Measurements from ENCODE around the gene ZNF473. TPM values are rescaled to one million over a fixed set of nuclear protein-coding genes. Genes with fewer than 3 reads are reported as not detected.
"Not testable (repeated sequence)": the region's sequence is repeated elsewhere in the genome, so short reads cannot be mapped to it uniquely, and the experiment has no call there.

The ZNF473 gene
- total and polyA plus RNA-seq, 2 experiments from 2014 or later: 5.0 to 12.5 TPM

- H3F3A ChIP-seq (ENCODE audit: insufficient read depth); H3K4me1 ChIP-seq (ENCODE audit: insufficient read depth); H3K27ac ChIP-seq; H3K4me2 ChIP-seq (ENCODE audit: unreplicated experiment); H3K9ac ChIP-seq; H3K27me3 ChIP-seq (replicated peaks; ENCODE audit: insufficient read depth); H3K4me3 ChIP-seq; H3K9me2 ChIP-seq (ENCODE audit: insufficient read depth); H4K20me1 ChIP-seq (ENCODE audit: insufficient read depth); DNase-seq; H3K79me2 ChIP-seq (ENCODE audit: insufficient read depth); H2AFZ ChIP-seq; H3K9me3 ChIP-seq (ENCODE audit: low read depth); in situ Hi-C loops (cut with MboI); H3K36me3 ChIP-seq (ENCODE audit: low read depth): not testable (repeated sequence)
- WGBS, 2 experiments (ENCODE audit: low coverage in 1 of 2, low lambda C conversion rate in 2 of 2, missing lambda C conversion rate in 2 of 2): 50 to 58% methylated on average over 2 of the region's 2 CpGs
Observed at GRCh38 chr19:50084440-50084839, 58.6 kb downstream of the ZNF473 start.

GRCh38 chr19:50087153-50087552 lies 61.3 kb downstream of the ZNF473 start:
- H3K4me2 ChIP-seq (ENCODE audit: unreplicated experiment); H3K79me2 ChIP-seq (ENCODE audit: insufficient read depth); H4K20me1 ChIP-seq (ENCODE audit: insufficient read depth); H3K9ac ChIP-seq; H3K27ac ChIP-seq; in situ Hi-C loops (cut with MboI); H3K36me3 ChIP-seq (ENCODE audit: low read depth); H3K9me2 ChIP-seq (ENCODE audit: insufficient read depth); H3K27me3 ChIP-seq (replicated peaks; ENCODE audit: insufficient read depth); DNase-seq; H2AFZ ChIP-seq; H3K9me3 ChIP-seq (ENCODE audit: low read depth); H3F3A ChIP-seq (ENCODE audit: insufficient read depth); H3K4me3 ChIP-seq; H3K4me1 ChIP-seq (ENCODE audit: insufficient read depth): not testable (repeated sequence)
- 14 to 49% methylated on average over 2 to 4 of the region's 4 CpGs for WGBS, 2 experiments (ENCODE audit: low coverage in 1 of 2, low lambda C conversion rate in 2 of 2, missing lambda C conversion rate in 2 of 2)

GRCh38 chr19:50090706-50091105 lies 64.9 kb downstream of the ZNF473 start:
- H3K27me3 ChIP-seq (replicated peaks; ENCODE audit: insufficient read depth); H3K27ac ChIP-seq; H3K79me2 ChIP-seq (ENCODE audit: insufficient read depth); in situ Hi-C loops (cut with MboI); H3K9ac ChIP-seq; H3K4me3 ChIP-seq; H3F3A ChIP-seq (ENCODE audit: insufficient read depth); H3K4me1 ChIP-seq (ENCODE audit: insufficient read depth); H2AFZ ChIP-seq; H3K9me2 ChIP-seq (ENCODE audit: insufficient read depth); H3K36me3 ChIP-seq (ENCODE audit: low read depth); H3K9me3 ChIP-seq (ENCODE audit: low read depth); H4K20me1 ChIP-seq (ENCODE audit: insufficient read depth); H3K4me2 ChIP-seq (ENCODE audit: unreplicated experiment): not testable (repeated sequence)
- DNase-seq: peak; percentile 37
- WGBS, 2 experiments (ENCODE audit: low coverage in 1 of 2, low lambda C conversion rate in 2 of 2, missing lambda C conversion rate in 2 of 2): 28 to 30% methylated on average over 10 of the region's 10 CpGs

- H3K27me3 ChIP-seq (replicated peaks; ENCODE audit: insufficient read depth); H3K27ac ChIP-seq; H3K4me2 ChIP-seq (ENCODE audit: unreplicated experiment); H3K4me1 ChIP-seq (ENCODE audit: insufficient read depth); DNase-seq; H3K36me3 ChIP-seq (ENCODE audit: low read depth); H3K9me3 ChIP-seq (ENCODE audit: low read depth); H3K4me3 ChIP-seq; H3K9ac ChIP-seq; in situ Hi-C loops (cut with MboI); H3K79me2 ChIP-seq (ENCODE audit: insufficient read depth); H4K20me1 ChIP-seq (ENCODE audit: insufficient read depth); H3K9me2 ChIP-seq (ENCODE audit: insufficient read depth); H3F3A ChIP-seq (ENCODE audit: insufficient read depth); H2AFZ ChIP-seq: not testable (repeated sequence)
- 42 to 43% methylated on average over 4 to 5 of the region's 9 CpGs for WGBS, 2 experiments (ENCODE audit: low coverage in 1 of 2, low lambda C conversion rate in 2 of 2, missing lambda C conversion rate in 2 of 2)
Observed at GRCh38 chr19:50091786-50092185, 66.0 kb downstream of the ZNF473 start.

- H3K27me3 ChIP-seq (replicated peaks; ENCODE audit: insufficient read depth); H3K27ac ChIP-seq; H3K9ac ChIP-seq; H3K36me3 ChIP-seq (ENCODE audit: low read depth); H3K79me2 ChIP-seq (ENCODE audit: insufficient read depth); H3F3A ChIP-seq (ENCODE audit: insufficient read depth); H3K9me3 ChIP-seq (ENCODE audit: low read depth); H3K4me1 ChIP-seq (ENCODE audit: insufficient read depth); H3K4me2 ChIP-seq (ENCODE audit: unreplicated experiment); H4K20me1 ChIP-seq (ENCODE audit: insufficient read depth); in situ Hi-C loops (cut with MboI); H3K9me2 ChIP-seq (ENCODE audit: insufficient read depth); H2AFZ ChIP-seq; H3K4me3 ChIP-seq; DNase-seq: not testable (repeated sequence)
- no CpG with 5 or more reads among the region's 10 CpGs for WGBS, 2 experiments (ENCODE audit: low coverage in 1 of 2, low lambda C conversion rate in 2 of 2, missing lambda C conversion rate in 2 of 2)
Observed at GRCh38 chr19:50092597-50092996, 66.8 kb downstream of the ZNF473 start.

GRCh38 chr19:50097884-50098283 lies 72.1 kb downstream of the ZNF473 start:
- H3K4me1 ChIP-seq (ENCODE audit: insufficient read depth); H3K9me3 ChIP-seq (ENCODE audit: low read depth); H3K27ac ChIP-seq; H4K20me1 ChIP-seq (ENCODE audit: insufficient read depth); DNase-seq; H3K4me3 ChIP-seq; H3K27me3 ChIP-seq (replicated peaks; ENCODE audit: insufficient read depth); H3K79me2 ChIP-seq (ENCODE audit: insufficient read depth); H3K36me3 ChIP-seq (ENCODE audit: low read depth); H3K4me2 ChIP-seq (ENCODE audit: unreplicated experiment); H3K9me2 ChIP-seq (ENCODE audit: insufficient read depth); in situ Hi-C loops (cut with MboI); H2AFZ ChIP-seq; H3F3A ChIP-seq (ENCODE audit: insufficient read depth); H3K9ac ChIP-seq: not testable (repeated sequence)
- WGBS, 2 experiments (ENCODE audit: low coverage in 1 of 2, low lambda C conversion rate in 2 of 2, missing lambda C conversion rate in 2 of 2): no CpG with 5 or more reads among the region's 13 CpGs

GRCh38 chr19:50098892-50099291 lies 73.1 kb downstream of the ZNF473 start:
- H3K27ac ChIP-seq; H3F3A ChIP-seq (ENCODE audit: insufficient read depth); in situ Hi-C loops (cut with MboI); H3K9me2 ChIP-seq (ENCODE audit: insufficient read depth); H3K27me3 ChIP-seq (replicated peaks; ENCODE audit: insufficient read depth); H2AFZ ChIP-seq; H3K9me3 ChIP-seq (ENCODE audit: low read depth); H4K20me1 ChIP-seq (ENCODE audit: insufficient read depth); H3K36me3 ChIP-seq (ENCODE audit: low read depth); H3K4me2 ChIP-seq (ENCODE audit: unreplicated experiment); H3K4me3 ChIP-seq; H3K79me2 ChIP-seq (ENCODE audit: insufficient read depth); H3K4me1 ChIP-seq (ENCODE audit: insufficient read depth); H3K9ac ChIP-seq; DNase-seq: not testable (repeated sequence)
- WGBS, 2 experiments (ENCODE audit: low coverage in 1 of 2, low lambda C conversion rate in 2 of 2, missing lambda C conversion rate in 2 of 2): 52 to 59% methylated on average over 13 to 14 of the region's 14 CpGs

- DNase-seq; H3K4me2 ChIP-seq (ENCODE audit: unreplicated experiment); H3K27me3 ChIP-seq (replicated peaks; ENCODE audit: insufficient read depth); H3K27ac ChIP-seq; H3K4me1 ChIP-seq (ENCODE audit: insufficient read depth); H3K36me3 ChIP-seq (ENCODE audit: low read depth); H3K9me2 ChIP-seq (ENCODE audit: insufficient read depth); in situ Hi-C loops (cut with MboI); H2AFZ ChIP-seq; H3K79me2 ChIP-seq (ENCODE audit: insufficient read depth); H3K9me3 ChIP-seq (ENCODE audit: low read depth); H4K20me1 ChIP-seq (ENCODE audit: insufficient read depth); H3F3A ChIP-seq (ENCODE audit: insufficient read depth); H3K4me3 ChIP-seq; H3K9ac ChIP-seq: not testable (repeated sequence)
- 73 to 77% methylated on average over 9 of the region's 14 CpGs for WGBS, 2 experiments (ENCODE audit: low coverage in 1 of 2, low lambda C conversion rate in 2 of 2, missing lambda C conversion rate in 2 of 2)
Observed at GRCh38 chr19:50099696-50100095, 73.9 kb downstream of the ZNF473 start.
